Keratinocyte (primary cell): ENCODE data around the gene MAGI2. TPM values are rescaled to one million over a fixed set of nuclear protein-coding genes. Genes with fewer than 3 reads are reported as not detected.
"Not testable (repeated sequence)": the region's sequence is repeated elsewhere in the genome, so short reads cannot be mapped to it uniquely, and the experiment has no call there.

Source experiments
- DNase-seq: peaks from one replicate; pipeline ENCODE4 v3.0.0-alpha.2; 2011; ENCODE audit warnings: low read depth, missing footprints, low spot score
- FAIRE-seq: peaks from 2 replicates; lab custom pipeline; 2011; peaks lifted over from hg19 to GRCh38; lab: Jason Lieb, UNC
- H2AFZ ChIP-seq: 2 replicates; pipeline ENCODE4 v1.6.0; 2012; ENCODE audit warnings: low read length, control low read depth, inconsistent platforms; ENCODE audit not compliant: control insufficient read depth
- H3K27ac ChIP-seq: 2 replicates; pipeline ENCODE4 v1.5.1; 2011; ENCODE audit warnings: low read length; ENCODE audit not compliant: control insufficient read depth, insufficient read depth
- H3K27me3 ChIP-seq: 3 replicates; pipeline ENCODE4 v1.6.0; 2011; ENCODE audit warnings: low read length; ENCODE audit not compliant: control insufficient read depth, insufficient read depth; ENCODE audit errors: extremely low read depth
- H3K36me3 ChIP-seq, 2 experiments: 2 replicates in 1 of 2; 3 replicates in 1 of 2; pipeline ENCODE4 v1.5.1; 2011; ENCODE audit warnings: low read length in 2 of 2, mild to moderate bottlenecking in 1 of 2; ENCODE audit not compliant: control insufficient read depth in 2 of 2, insufficient read depth in 2 of 2; ENCODE audit errors: extremely low read depth in 1 of 2
- H3K4me1 ChIP-seq: 3 replicates; pipeline ENCODE4 v1.5.1; 2011; ENCODE audit warnings: low read length; ENCODE audit not compliant: control insufficient read depth, insufficient read depth; ENCODE audit errors: extremely low read depth
- H3K4me2 ChIP-seq: 3 replicates; pipeline ENCODE4 v1.6.0; 2011; ENCODE audit warnings: low read depth, low read length; ENCODE audit not compliant: control insufficient read depth, insufficient read depth; ENCODE audit errors: extremely low read depth
- H3K4me3 ChIP-seq, 3 experiments: fragments of 200-600 bp in 1 of 3; sonication (generic) in 1 of 3; 2 replicates in 2 of 3; 3 replicates in 1 of 3; pipeline ENCODE4 v1.5.1; 2011 to 2016; ENCODE audit warnings: low read length in 3 of 3, mild to moderate bottlenecking in 3 of 3, control low read depth in 2 of 3, inconsistent platforms in 1 of 3, low read depth in 1 of 3, mixed read lengths in 1 of 3, mixed run types in 1 of 3, moderate library complexity in 1 of 3; ENCODE audit not compliant: control insufficient read depth in 2 of 3, insufficient read depth in 2 of 3; ENCODE audit errors: extremely low read depth in 1 of 3
- H3K79me2 ChIP-seq: 2 replicates; pipeline ENCODE4 v1.6.0; 2012; ENCODE audit warnings: low read length; ENCODE audit not compliant: control insufficient read depth, insufficient read depth
- H3K9ac ChIP-seq: 3 replicates; pipeline ENCODE4 v1.6.0; 2011; ENCODE audit warnings: low read length; ENCODE audit not compliant: control insufficient read depth, insufficient read depth; ENCODE audit errors: extremely low read depth
- H3K9me1 ChIP-seq: 3 replicates; pipeline ENCODE4 v1.6.0; 2011; ENCODE audit warnings: low read length; ENCODE audit not compliant: control insufficient read depth, insufficient read depth; ENCODE audit errors: extremely low read depth
- H3K9me3 ChIP-seq: 2 replicates; pipeline ENCODE4 v1.5.1; 2012; ENCODE audit warnings: low read depth, low read length; ENCODE audit not compliant: control insufficient read depth
- H4K20me1 ChIP-seq: 3 replicates; pipeline ENCODE4 v1.6.0; 2011; ENCODE audit warnings: low read length; ENCODE audit not compliant: control insufficient read depth, insufficient read depth; ENCODE audit errors: extremely low read depth
- CTCF ChIP-seq, 3 experiments: IDR thresholded peaks in 1 of 3; conservative IDR thresholded peaks in 1 of 3; optimal IDR thresholded peaks in 1 of 3; 2 replicates in 2 of 3; 3 replicates in 1 of 3; pipeline versions ENCODE3 to v1.5.1; 2011; ENCODE audit warnings: low read length in 3 of 3, mild to moderate bottlenecking in 3 of 3, moderate library complexity in 2 of 3, control low read depth in 1 of 3, inconsistent platforms in 1 of 3; ENCODE audit not compliant: insufficient read depth in 2 of 3; ENCODE audit errors: extremely low read depth in 1 of 3
- EZH2 ChIP-seq: IDR thresholded peaks from one replicate; pipeline ENCODE4 v1.6.1; 2012; ENCODE audit warnings: inconsistent platforms, mild to moderate bottlenecking, low read length, moderate library complexity
- dilution Hi-C: fragments of 300-500 bp; cut with MboI; formaldehyde crosslinking; loops from one replicate; pipeline ENCODE4 v1.7.0; 2020; ENCODE audit warnings: low sequenced_read_pairs; ENCODE audit not compliant: extremely low pct_ligation_motif_present
- polyA plus RNA-seq, 5 experiments: library from polyadenylated mRNA; depleted of rRNA in 3 of 5; stranded (reverse) in 3 of 5; stranded (forward) in 1 of 5; unstranded in 1 of 5; fragments of >200 nt; gene quantifications; 1 replicate in 1 of 5; 2 replicates in 3 of 5; 3 replicates in 1 of 5; pipeline versions ENCODE4 v1.2.1 to v1.2.3, GENCODE V29; 2011 to 2012; ENCODE audit warnings: missing spikeins in 2 of 5, low read depth in 1 of 5, low replicate concordance in 1 of 5

MAGI2 gene
- polyA plus RNA-seq, 1 donor (not counting 4 experiments of a cell fraction or from before 2014, with no cell fraction given) = 0.07 TPM

- TF ChIP-seq EZH2 (no peak), CTCF (optimal IDR thresholded peaks at IDR 0.05 in 1 of 3, IDR thresholded peaks at IDR 0.05 in 1 of 3, conservative IDR thresholded peaks at IDR 0.05 in 1 of 3; ENCODE audit: extremely low read depth in 1 of 3, insufficient read depth in 2 of 3, low read length in 3 of 3) (no peak)
- DNase-seq (peak; percentile 32), FAIRE-seq (peak; percentile 86)
- H3K36me3 ChIP-seq = no peaks in the 10 kb centered on the region
- peak overlapping the region; percentile 94 for H3K4me2 ChIP-seq
- dilution Hi-C loops = no loop called here
- H3K9ac ChIP-seq = peak overlapping the region; percentile 82
- H3K4me1 ChIP-seq = peaks cover 26% of the 10 kb centered on the region
- H3K9me1 ChIP-seq = no peaks in the 10 kb centered on the region
- no peaks in the 10 kb centered on the region for H3K9me3 ChIP-seq
- H2AFZ ChIP-seq = peak overlapping the region; percentile 88
- H3K27ac ChIP-seq = peak overlapping the region; percentile 80
- H4K20me1 ChIP-seq = no peaks in the 10 kb centered on the region
- H3K79me2 ChIP-seq = no peaks in the 10 kb centered on the region
- H3K4me3 ChIP-seq = peak overlapping the region; percentile 42 to 81 (median 74)
- peaks cover 31% of the 10 kb centered on the region for H3K27me3 ChIP-seq
These were observed 1.9 kb downstream of the MAGI2 start for GRCh38 chr7:79451580-79451979.

GRCh38 chr7:79442766-79443165, 10.7 kb downstream of the MAGI2 start:
- H3K79me2 ChIP-seq, H3K4me2 ChIP-seq, H3K9me3 ChIP-seq, DNase-seq, H2AFZ ChIP-seq, H3K27ac ChIP-seq, H3K27me3 ChIP-seq, FAIRE-seq, H4K20me1 ChIP-seq, H3K9ac ChIP-seq, H3K9me1 ChIP-seq, H3K4me3 ChIP-seq, H3K36me3 ChIP-seq, H3K4me1 ChIP-seq, dilution Hi-C loops: not testable (repeated sequence)

- Histone ChIP-seq H3K4me3 (no peak overlapping the region), H3K4me1 (no peaks in the 10 kb centered on the region), H3K9ac (no peak overlapping the region), H3K9me1 (no peaks in the 10 kb centered on the region), H4K20me1 (no peaks in the 10 kb centered on the region), H3K36me3 (no peaks in the 10 kb centered on the region), H3K27me3 (no peaks in the 10 kb centered on the region), H3K27ac (no peak overlapping the region), H3K9me3 (no peaks in the 10 kb centered on the region), H3K4me2 (no peak overlapping the region), H3K79me2 (no peaks in the 10 kb centered on the region), H2AFZ (no peak overlapping the region)
- FAIRE-seq (no peak), DNase-seq (no peak)
- TF ChIP-seq CTCF (optimal IDR thresholded peaks at IDR 0.05 in 1 of 3, IDR thresholded peaks at IDR 0.05 in 1 of 3, conservative IDR thresholded peaks at IDR 0.05 in 1 of 3; ENCODE audit: extremely low read depth in 1 of 3, insufficient read depth in 2 of 3, low read length in 3 of 3) (no peak), EZH2 (no peak)
- dilution Hi-C loops = no loop called here
These were observed 17.1 kb downstream of the MAGI2 start for GRCh38 chr7:79436378-79436777.
